SK-N-SH (cell line): Measurements from ENCODE around the gene PIP5KL1. TPM values are rescaled to one million over a fixed set of nuclear protein-coding genes. Genes with fewer than 3 reads are reported as not detected.

Experiments
- CTCF ChIA-PET: fragments of 300-600, 350-600 bp; formaldehyde crosslinking; extraction: SDS; loops from one replicate; lab custom pipeline; 2021; lab: Yijun Ruan, JAX
- POLR2A ChIA-PET: fragments of 350-600 bp; sonication (Branson Sonifier 250); formaldehyde crosslinking; extraction: SDS; loops from one replicate; lab custom pipeline; 2020; ENCODE audit warnings: antibody characterized with exemption, inconsistent platforms; lab: Yijun Ruan, JAX
- DNase-seq: peaks from one replicate; pipeline ENCODE4 v3.0.0; 2012
- H2AFZ ChIP-seq: fragments of 200-600 bp; sonication (generic); 2 replicates; pipeline ENCODE4 v1.8.1; 2016; ENCODE audit warnings: antibody characterized with exemption, mild to moderate bottlenecking, low read depth
- H3F3A ChIP-seq: fragments of 200-600 bp; sonication (generic); replicated peaks from 2 replicates; pipeline ENCODE3; 2016; ENCODE audit warnings: antibody characterized with exemption, mild to moderate bottlenecking; ENCODE audit not compliant: insufficient read depth
- H3K27ac ChIP-seq, 2 experiments: fragments of 200-500 bp in 1 of 2; fragments of 200-600 bp in 1 of 2; sonication (Bioruptor generic) in 1 of 2; sonication (generic), shearing (Covaris generic) in 1 of 2; 2 replicates each; pipeline versions ENCODE4 v1.5.1 to v1.6.1; 2014 to 2016; ENCODE audit warnings: low read depth in 2 of 2, inconsistent platforms in 1 of 2, low read length in 1 of 2, mild to moderate bottlenecking in 1 of 2, mixed read lengths in 1 of 2
- H3K27me3 ChIP-seq: fragments of 200-600 bp; sonication (generic), shearing (Covaris generic); 2 replicates; pipeline ENCODE4 v1.6.1; 2016; ENCODE audit warnings: mixed run types; ENCODE audit not compliant: insufficient read depth
- H3K36me3 ChIP-seq, 2 experiments: fragments of 200-500 bp in 1 of 2; fragments of 200-600 bp in 1 of 2; sonication (Bioruptor generic) in 1 of 2; sonication (generic) in 1 of 2; replicated peaks in 1 of 2; 2 replicates each; pipeline versions ENCODE3 to v1.5.1; 2014 to 2016; ENCODE audit warnings: low read length in 1 of 2, mild to moderate bottlenecking in 1 of 2; ENCODE audit not compliant: insufficient read depth in 2 of 2, control insufficient read depth in 1 of 2
- H3K4me1 ChIP-seq, 2 experiments: fragments of 200-500 bp in 1 of 2; fragments of 200-600 bp in 1 of 2; sonication (Bioruptor generic) in 1 of 2; sonication (generic), shearing (Covaris generic) in 1 of 2; 2 replicates each; pipeline versions ENCODE4 v1.5.1 to v1.6.1; 2014 to 2016; ENCODE audit warnings: low read depth in 1 of 2, low read length in 1 of 2, mixed run types in 1 of 2; ENCODE audit not compliant: insufficient read depth in 2 of 2, control insufficient read depth in 1 of 2
- H3K4me2 ChIP-seq: fragments of 200-600 bp; sonication (generic), shearing (Covaris generic); 2 replicates; pipeline ENCODE4 v1.6.1; 2017; ENCODE audit warnings: mixed run types
- H3K4me3 ChIP-seq, 2 experiments: fragments of 200-500 bp in 1 of 2; fragments of 200-600 bp in 1 of 2; sonication (Bioruptor generic) in 1 of 2; sonication (generic), shearing (Covaris generic) in 1 of 2; 2 replicates each; pipeline versions ENCODE4 v1.5.1 to v1.8.1; 2014 to 2016; ENCODE audit warnings: low read depth in 2 of 2, inconsistent platforms in 1 of 2, low read length in 1 of 2, mild to moderate bottlenecking in 1 of 2, mixed read lengths in 1 of 2, moderate library complexity in 1 of 2
- H3K79me2 ChIP-seq: fragments of 200-600 bp; sonication (generic); 2 replicates; pipeline ENCODE4 v1.8.1; 2017; ENCODE audit warnings: mild to moderate bottlenecking; ENCODE audit not compliant: insufficient read depth
- H3K9ac ChIP-seq: fragments of 200-600 bp; sonication (generic); 2 replicates; pipeline ENCODE4 v1.6.1; 2017; ENCODE audit warnings: mixed run types
- H3K9me2 ChIP-seq: fragments of 200-600 bp; sonication (generic); 2 replicates; pipeline ENCODE4 v1.6.1; 2017; ENCODE audit warnings: mixed run types
- H3K9me3 ChIP-seq: fragments of 200-600 bp; sonication (generic); 2 replicates; pipeline ENCODE4 v1.6.1; 2017; ENCODE audit warnings: mixed run types, mild to moderate bottlenecking, moderate library complexity
- H4K20me1 ChIP-seq: fragments of 200-600 bp; sonication (generic); 2 replicates; pipeline ENCODE4 v1.6.1; 2017; ENCODE audit warnings: mild to moderate bottlenecking, mixed run types; ENCODE audit not compliant: insufficient read depth
- CHD2 ChIP-seq: fragments of 150-350 bp; IDR thresholded peaks from 2 replicates; pipeline ENCODE4 v1.6.1; 2018; ENCODE audit warnings: low read length; ENCODE audit not compliant: partially characterized antibody
- EP300 ChIP-seq, 2 experiments: IDR thresholded peaks; 2 replicates each; pipeline versions ENCODE4 v1.4.0 to v1.6.1; 2012; ENCODE audit warnings: borderline replicate concordance in 1 of 2, low read depth in 1 of 2, low read length in 1 of 2
- EZH2phosphoT487 ChIP-seq: fragments of 200-600 bp; sonication (generic); IDR thresholded peaks from 2 replicates; pipeline ENCODE4 v1.6.1; 2017; ENCODE audit warnings: low read depth, mixed run types, mild to moderate bottlenecking, antibody characterized with exemption, moderate library complexity, borderline replicate concordance
- FOSL2 ChIP-seq: IDR thresholded peaks from 2 replicates; pipeline ENCODE4 v1.4.0; 2012; ENCODE audit warnings: low read depth, mild to moderate bottlenecking, moderate library complexity, borderline replicate concordance
- FOXJ3 ChIP-seq: sonication (generic); formaldehyde crosslinking; IDR thresholded peaks from 2 replicates; pipeline ENCODE4 v1.5.1; 2020; ENCODE audit warnings: mild to moderate bottlenecking, missing genetic modification reagents
- GABPA ChIP-seq: IDR thresholded peaks from 2 replicates; pipeline ENCODE4 v1.4.0; 2012; ENCODE audit warnings: low read depth, mild to moderate bottlenecking
- GATA2 ChIP-seq: sonication (generic); formaldehyde crosslinking; IDR thresholded peaks from 2 replicates; pipeline ENCODE4 v1.5.0; 2020; ENCODE audit warnings: mild to moderate bottlenecking, missing genetic modification reagents
- IRF3 ChIP-seq: fragments of 150-350 bp; IDR thresholded peaks from 2 replicates; pipeline ENCODE4 v1.6.1; 2016; ENCODE audit warnings: mild to moderate bottlenecking, low read depth, low read length
- JUND ChIP-seq: IDR thresholded peaks from 2 replicates; pipeline ENCODE4 v1.4.0; 2012
- MEF2A ChIP-seq: IDR thresholded peaks from 2 replicates; pipeline ENCODE4 v1.4.0; 2012; ENCODE audit warnings: low read depth, borderline replicate concordance
- MXI1 ChIP-seq: IDR thresholded peaks from 2 replicates; pipeline ENCODE4 v1.6.1; 2012; ENCODE audit warnings: mild to moderate bottlenecking, low read depth, low read length, improper control_type of control experiment
- NFIC ChIP-seq: IDR thresholded peaks from 2 replicates; pipeline ENCODE4 v1.4.0; 2012; ENCODE audit warnings: borderline replicate concordance
- POLR2AphosphoS5 ChIP-seq: IDR thresholded peaks from 2 replicates; pipeline ENCODE4 v1.6.1; 2012; ENCODE audit warnings: low read depth, low read length
- RAD21 ChIP-seq: IDR thresholded peaks from 2 replicates; pipeline ENCODE4 v1.6.1; 2012; ENCODE audit warnings: mild to moderate bottlenecking, low read length
- REST ChIP-seq: IDR thresholded peaks from 2 replicates; pipeline ENCODE4 v1.6.1; 2012; ENCODE audit warnings: mild to moderate bottlenecking, low read depth, low read length, moderate library complexity
- SMC3 ChIP-seq: IDR thresholded peaks from 2 replicates; pipeline ENCODE4 v1.6.1; 2012; ENCODE audit warnings: low read depth, low read length, improper control_type of control experiment
- TEAD4 ChIP-seq: IDR thresholded peaks from 2 replicates; pipeline ENCODE4 v1.4.0; 2012; ENCODE audit warnings: mild to moderate bottlenecking, borderline replicate concordance; ENCODE audit not compliant: insufficient read depth
- USF1 ChIP-seq: IDR thresholded peaks from 2 replicates; pipeline ENCODE4 v1.4.0; 2012; ENCODE audit warnings: low read depth, borderline replicate concordance
- USF2 ChIP-seq: fragments of 150-350 bp; IDR thresholded peaks from 2 replicates; pipeline ENCODE4 v1.6.1; 2017; ENCODE audit warnings: antibody characterized with exemption, low read length, low read depth, borderline replicate concordance
- ZBTB33 ChIP-seq: IDR thresholded peaks from 2 replicates; pipeline ENCODE4 v1.4.0; 2012; ENCODE audit warnings: low read depth, borderline replicate concordance
- WGBS: methylation state at CpG from one replicate; pipeline ENCODE4 v1.1.6; 2017; ENCODE audit warnings: low lambda C conversion rate; 5-methylcytosine and 5-hydroxymethylcytosine counted together
- polyA plus RNA-seq, 3 experiments: library from polyadenylated mRNA; depleted of rRNA; stranded (reverse); fragments of >200 nt; gene quantifications; 2 replicates each; pipeline ENCODE4 v1.2.3, GENCODE V29; 2012

The PIP5KL1 gene
- polyA plus RNA-seq, 1 of the 3 experiments (the other 2 are of a cell fraction): 4.0 TPM

GRCh38 chr9:127927988-127928675, 2.4 kb downstream of the PIP5KL1 start:
- H3K36me3 ChIP-seq: peaks cover 0 to 3% of the 10 kb centered on the region in 2 experiments
- peaks cover 16 to 22% of the 10 kb centered on the region in 2 experiments; a peak in 3 of 4 replicates for H3K4me1 ChIP-seq
- no peak for DNase-seq
- no peaks in the 10 kb centered on the region for H3K27me3 ChIP-seq
- H3K9me3 ChIP-seq: no peaks in the 10 kb centered on the region
- no peak overlapping the region for H2AFZ ChIP-seq
- no peak for TF ChIP-seq IRF3
- no peak for TF ChIP-seq FOXJ3 (CRISPR knock-in tag)
- TF ChIP-seq RAD21: no peak
- no peak for TF ChIP-seq ZBTB33
- no peak for TF ChIP-seq EZH2phosphoT487
- TF ChIP-seq POLR2AphosphoS5: no peak
- TF ChIP-seq JUND: no peak
- TF ChIP-seq CHD2: no peak
- no peak for TF ChIP-seq USF1
- TF ChIP-seq GATA2 (CRISPR knock-in tag): no peak
- TF ChIP-seq EP300 (IDR thresholded peaks at IDR 0.05; ENCODE audit: borderline replicate concordance in 1 of 2, low read depth in 1 of 2, low read length in 1 of 2): no peak
- TF ChIP-seq GABPA: no peak
- no peak for TF ChIP-seq MEF2A
- no peak for TF ChIP-seq REST
- TF ChIP-seq NFIC: no peak
- TF ChIP-seq FOSL2: no peak
- TF ChIP-seq SMC3: no peak
- no peak for TF ChIP-seq MXI1
- TF ChIP-seq USF2: no peak
- TF ChIP-seq TEAD4: no peak
- H3K27ac ChIP-seq: no peak overlapping the region
- H3K9ac ChIP-seq: no peak overlapping the region
- peaks cover 40% of the 10 kb centered on the region for H3F3A ChIP-seq
- 0 out of 2 replicates have a peak, but pooled peaks cover 2% of the 10 kb centered on the region for H3K79me2 ChIP-seq
- CTCF ChIA-PET: interaction anchor here (0.5 to 2.1 kb wide), 5 partner anchors 16 to 193 kb away, joined by 3 to 6 read pairs (median 5); partner anchors contain the start of gene TOR2A
- 96% methylated on average over 16 of the region's 24 CpGs for WGBS
- no peaks in the 10 kb centered on the region for H3K9me2 ChIP-seq
- no peaks in the 10 kb centered on the region for H4K20me1 ChIP-seq
- H3K4me2 ChIP-seq: no peak overlapping the region
- POLR2A ChIA-PET: interaction anchor here (1.3 kb wide), 1 partner anchor 31 kb away, joined by 4 read pairs; no protein-coding TSS in a partner anchor
- no peak overlapping the region for H3K4me3 ChIP-seq
